ENCODE results near the gene EPB42. TPM values are rescaled to one million over a fixed set of nuclear protein-coding genes. Genes with fewer than 3 reads are reported as not detected.

Gene EPB42
- total RNA-seq: not detected in 2 replicates

DNA sequence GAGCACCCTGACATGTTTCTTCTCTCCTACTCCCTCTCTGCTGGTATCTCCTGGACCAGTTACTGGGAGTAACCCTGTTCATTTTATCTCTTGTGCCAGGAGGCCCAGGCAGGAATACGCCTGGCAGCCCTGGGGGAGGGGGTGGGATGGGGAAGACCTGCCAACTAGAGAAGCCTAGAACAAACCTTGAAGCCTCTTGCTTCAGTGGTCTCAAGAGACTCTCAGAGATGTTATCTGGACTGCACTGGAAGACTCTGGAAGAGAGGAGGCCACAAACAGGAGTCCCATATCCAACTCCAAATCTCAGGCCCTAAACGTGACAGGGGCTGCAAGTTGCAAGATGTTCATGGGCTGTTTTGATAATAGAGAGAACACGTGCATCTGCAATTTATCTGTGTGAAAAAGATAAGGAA is at the start of gene EPB42:
Gene EPB42 (minus strand): TSS at position 28 of the 413 bp plus-strand sequence. CDS start 193 bp downstream, outside the sequence.

DNA sequence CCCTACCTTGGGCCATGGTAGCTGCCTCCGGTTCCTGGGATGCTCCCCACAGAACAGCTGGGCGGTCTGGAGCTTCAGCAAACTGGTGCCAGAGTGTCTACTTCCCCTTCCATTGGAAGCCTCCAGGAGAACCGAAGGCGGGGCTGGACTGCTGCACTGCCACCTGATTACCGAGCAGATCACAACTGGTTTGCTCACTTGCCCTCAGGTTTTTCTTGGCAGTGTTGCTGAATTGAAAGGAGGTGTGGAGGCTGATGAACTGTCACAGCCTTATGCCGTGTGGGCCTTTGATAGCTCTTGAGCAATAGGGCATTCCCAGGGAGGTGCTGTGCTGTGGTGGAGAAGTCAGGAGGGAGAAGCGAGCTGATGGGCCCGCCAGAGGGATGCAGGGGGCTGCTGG is 46.0 kb upstream of the EPB42 start, which contains the start of gene TGM5:
Gene TGM5 (minus strand): TSS at position 95 of the 400 bp plus-strand sequence. CDS start 79 bp downstream, at position 16.

DNA sequence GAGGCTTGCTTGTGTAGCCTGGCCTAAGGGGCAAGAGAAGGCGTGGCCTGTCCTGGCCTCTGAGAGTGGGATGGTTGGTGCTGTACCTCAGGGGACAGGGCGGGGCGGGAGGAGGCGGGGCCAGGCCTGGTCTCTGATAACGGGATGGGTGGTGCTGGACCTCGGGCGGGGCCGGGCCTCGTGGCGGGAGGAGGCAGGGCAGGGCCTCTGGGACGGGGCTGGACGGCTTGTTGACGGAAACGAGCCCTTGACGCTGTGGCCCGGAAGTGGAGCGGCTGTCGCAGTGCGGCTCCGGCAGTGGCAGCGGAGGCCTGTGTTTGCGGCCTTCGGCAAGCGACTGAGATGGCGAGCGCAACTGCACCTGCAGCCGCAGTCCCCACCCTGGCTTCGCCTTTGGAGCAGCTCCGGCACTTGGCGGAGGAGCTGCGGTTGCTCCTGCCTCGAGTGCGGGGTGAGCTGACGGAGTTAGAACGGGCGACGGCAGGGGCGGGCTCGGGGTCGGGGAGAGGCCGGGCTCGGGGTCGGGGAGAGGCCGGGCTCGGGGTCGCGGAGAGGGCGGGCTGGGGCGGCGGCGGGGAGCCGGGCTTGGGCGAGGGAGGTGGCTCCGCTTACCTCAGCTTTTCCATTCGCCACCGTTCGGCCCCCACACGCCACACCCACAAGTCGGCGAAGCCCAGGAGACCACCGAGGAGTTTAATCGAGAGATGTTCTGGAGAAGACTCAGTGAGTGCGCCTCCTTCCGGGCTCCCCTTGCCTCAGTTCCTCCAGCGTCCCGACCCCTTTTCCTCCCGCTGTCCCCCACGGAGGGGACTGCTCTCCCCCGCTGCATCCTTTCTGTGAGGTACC is 35.4 kb downstream of the EPB42 start, which contains the start of gene CCNDBP1:
Gene CCNDBP1 (plus strand): TSS at position 247 of the 846 bp plus-strand sequence. CDS start 96 bp downstream, at position 343.

Other genes with a start within 250 kb of the EPB42 start
- gene UBR1, start 115.0 kb downstream of the EPB42 start, total RNA-seq: 54.2 and 55.2 TPM in 2 replicates
- 17.2 and 26.3 TPM in 2 replicates for gene TMEM62, start 87.4 kb downstream of the EPB42 start, total RNA-seq
- 70.9 and 71.5 TPM in 2 replicates for gene CCNDBP1, start 35.6 kb downstream of the EPB42 start, total RNA-seq
- gene TGM5, start 45.9 kb upstream of the EPB42 start, total RNA-seq: not detected in 2 replicates
- not detected in 2 replicates for gene TGM7, start 81.2 kb upstream of the EPB42 start, total RNA-seq
- 11.2 and 13.2 TPM in 2 replicates for gene LCMT2, start 109.6 kb upstream of the EPB42 start, total RNA-seq
- 20.7 and 29.4 TPM in 2 replicates for gene ZSCAN29, start 150.0 kb upstream of the EPB42 start, total RNA-seq
- 15.1 and 16.7 TPM in 2 replicates for gene TUBGCP4, start 150.1 kb upstream of the EPB42 start, total RNA-seq